HEK293T (cell line): ENCODE data around the gene PLEKHH3.

Experiments
- FOXK2 ChIP-seq: fragments of 450-650 bp; IDR thresholded peaks from 2 replicates; pipeline ENCODE4 v1.6.1; 2016; ENCODE audit warnings: mild to moderate bottlenecking
- HDGF ChIP-seq: fragments of 450-650 bp; IDR thresholded peaks from 2 replicates; pipeline ENCODE4 v1.6.1; 2017; ENCODE audit warnings: antibody characterized with exemption, borderline replicate concordance
- SP1 ChIP-seq: fragments of 450-650 bp; IDR thresholded peaks from 2 replicates; pipeline ENCODE4 v1.6.1; 2017

- TF ChIP-seq SP1 (no peak), FOXK2 (no peak), HDGF (no peak)
These were observed 25.7 kb upstream of the PLEKHH3 start for GRCh38 chr17:42702446-42702845.
